Heart right ventricle (tissue), 16 donors: Measurements from ENCODE around the gene KIT. TPM values are rescaled to one million over a fixed set of nuclear protein-coding genes. Genes with fewer than 3 reads are reported as not detected.
"Not testable (repeated sequence)": the region's sequence is repeated elsewhere in the genome, so short reads cannot be mapped to it uniquely, and the experiment has no call there.

Experiments
- ATAC-seq, 8 donors: fragments of 200-7000 bp; cut with Tn5 transposase; one replicate each; pipeline ENCODE4 v1.9.1; 2020; ENCODE audit warnings: mild to moderate bottlenecking in 8 of 8, moderate library complexity in 8 of 8, moderate number of reproducible peaks in 1 of 8
- DNase-seq, 2 donors: peaks; one replicate each; pipeline ENCODE4 v3.0.0-alpha.2; 2020
- H3K27ac ChIP-seq, 10 donors: fragments of 200-600 bp; sonication (generic) in 2 of 10; one replicate each; pipeline versions ENCODE4 v1.5.0 to v1.8.0; 2020 to 2022; ENCODE audit warnings: mild to moderate bottlenecking in 3 of 10
- H3K27me3 ChIP-seq, 7 donors: fragments of 200-600 bp; one replicate each; pipeline ENCODE4 v1.8.0; 2021 to 2022; ENCODE audit warnings: mild to moderate bottlenecking in 2 of 7
- H3K36me3 ChIP-seq, 9 donors: fragments of 200-600 bp; sonication (generic) in 1 of 9; one replicate each; pipeline versions ENCODE4 v1.5.0 to v1.8.0; 2020 to 2022; ENCODE audit warnings: mild to moderate bottlenecking in 2 of 9
- H3K4me1 ChIP-seq, 9 donors: fragments of 200-600 bp; sonication (generic) in 1 of 9; one replicate each; pipeline versions ENCODE4 v1.5.0 to v1.8.0; 2020 to 2022; ENCODE audit warnings: mild to moderate bottlenecking in 4 of 9
- H3K4me3 ChIP-seq, 10 donors: fragments of 200-600 bp; sonication (generic) in 2 of 10; one replicate each; pipeline versions ENCODE4 v1.5.0 to v1.8.0; 2020 to 2022; ENCODE audit warnings: mild to moderate bottlenecking in 7 of 10, moderate library complexity in 2 of 10
- H3K9me3 ChIP-seq, 11 donors: fragments of 200-600 bp in 10 of 11; sonication (generic) in 2 of 11; one replicate each; pipeline versions ENCODE4 v1.5.0 to v1.8.0; 2013 to 2022; ENCODE audit warnings: mild to moderate bottlenecking in 2 of 11, control low read depth in 1 of 11, moderate library complexity in 1 of 11
- WGBS, 2 donors: extraction: QIAGEN DNeasy Blood & Tissue Kit; methylation state at CpG; one replicate each; pipeline ENCODE4 v1.1.7; 2013; ENCODE audit warnings: inconsistent platforms in 1 of 2; 5-methylcytosine and 5-hydroxymethylcytosine counted together
- intact Hi-C, 10 donors: fragments of 100-400 bp; cut with DNase I; formaldehyde crosslinking; loops; one replicate each; pipeline versions ENCODE4 v1.11.1 to v1.14.2; 2022
- polyA plus RNA-seq, 2 donors: library from polyadenylated mRNA; stranded (reverse); fragments of 200-250 nt; gene quantifications; one replicate each; pipeline ENCODE4 v1.2.3, GENCODE V29; 2013
- total RNA-seq, 10 donors: library from RNA; stranded (reverse); fragmentation: NEBNext Ultra II Directional in 3 of 10; extraction: Animal tissue kit (Norgen Biotek cat#: 25700) in 3 of 10; gene quantifications; one replicate each; pipeline versions ENCODE4 v1.2.1 to v1.2.4, GENCODE V29; 2021 to 2023
- TF ChIP-seq, protein P1 (sequence below), 9 donors: fragments of 200-600 bp; sonication (generic) in 2 of 9; IDR thresholded peaks; one replicate each; pipeline versions ENCODE4 v1.5.0 to v1.8.0; 2021 to 2022; ENCODE audit warnings: antibody characterized with exemption in 9 of 9, mild to moderate bottlenecking in 5 of 9, moderate library complexity in 1 of 9
- donor health status: Arrhythmogenic right ventricular cardiomyopathy.
- donor health status: ischemic (EF 13 %, LVEDD 7.1; RV severe dilation, severe dysfunction).
- donor health status: healthy with polysubstance abuse.
- donor health status: DM: no; HTN: yes; CAD: no.
- donor health status: DM: no; HTN: no; CAD: no.
- donor health status: ischemic (EF 25% LVEDD 6.9; RV normal size, moderate dysfunction).
- donor health status: ischemic (EF 25% LVEDD 5.7; RV mildly dilated, moderate dysfunction).
- donor health status: healthy.
- donor health status: DM: yes; HTN: yes; CAD: no.
- donor health status: Ischemic cardiomyopathy.
- donor health status: ischemic (EF 35%, LVEDD 5.7; RV mildly dilated, moderate dysfunction).
- donor health status: nonischemic (EF 11% LVEDD 7.7; RV severe dilation, severe dysfunction).
- donor health status: DM: yes; HTN: yes; CAD: no.
- donor health status: PGD.
- donor health status: ischemic (EF 29% LVEDD 5.4; RV normal size, mild dysfunction).
- donor health status: nonischemic (EF 23%, LVEDD 6.1; RV moderate dilation, normal function).

KIT gene
- total and polyA plus RNA-seq, 12 donors = 0.07 to 6.8 (median 2.1) TPM

GRCh38 chr4:54625391-54625790 lies 32.4 kb upstream of the KIT start:
- H3K27ac ChIP-seq = no peak overlapping the region
- DNase-seq = peak in 1 of 2 donors; percentile 19
- no peaks in the 10 kb centered on the region for H3K27me3 ChIP-seq
- H3K36me3 ChIP-seq = no peaks in the 10 kb centered on the region
- 54 to 64% methylated on average over 2 of the region's 2 CpGs for WGBS, 2 donors
- no peaks in the 10 kb centered on the region for H3K9me3 ChIP-seq
- TF ChIP-seq, protein P1, sequence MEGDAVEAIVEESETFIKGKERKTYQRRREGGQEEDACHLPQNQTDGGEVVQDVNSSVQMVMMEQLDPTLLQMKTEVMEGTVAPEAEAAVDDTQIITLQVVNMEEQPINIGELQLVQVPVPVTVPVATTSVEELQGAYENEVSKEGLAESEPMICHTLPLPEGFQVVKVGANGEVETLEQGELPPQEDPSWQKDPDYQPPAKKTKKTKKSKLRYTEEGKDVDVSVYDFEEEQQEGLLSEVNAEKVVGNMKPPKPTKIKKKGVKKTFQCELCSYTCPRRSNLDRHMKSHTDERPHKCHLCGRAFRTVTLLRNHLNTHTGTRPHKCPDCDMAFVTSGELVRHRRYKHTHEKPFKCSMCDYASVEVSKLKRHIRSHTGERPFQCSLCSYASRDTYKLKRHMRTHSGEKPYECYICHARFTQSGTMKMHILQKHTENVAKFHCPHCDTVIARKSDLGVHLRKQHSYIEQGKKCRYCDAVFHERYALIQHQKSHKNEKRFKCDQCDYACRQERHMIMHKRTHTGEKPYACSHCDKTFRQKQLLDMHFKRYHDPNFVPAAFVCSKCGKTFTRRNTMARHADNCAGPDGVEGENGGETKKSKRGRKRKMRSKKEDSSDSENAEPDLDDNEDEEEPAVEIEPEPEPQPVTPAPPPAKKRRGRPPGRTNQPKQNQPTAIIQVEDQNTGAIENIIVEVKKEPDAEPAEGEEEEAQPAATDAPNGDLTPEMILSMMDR (IDR thresholded peaks at IDR 0.05) = no peak
- H3K4me3 ChIP-seq = no peak overlapping the region
- H3K4me1 ChIP-seq = peaks cover 0 to 14% (median 4%) of the 10 kb centered on the region in 9 donors
- peak in 4 of 8 donors; percentile 37 to 87 (median 58) for ATAC-seq
- intact Hi-C loops = no loop called here

- Histone ChIP-seq H3K27ac (no peak overlapping the region), H3K36me3 (no peaks in the 10 kb centered on the region), H3K4me3 (no peak overlapping the region), H3K27me3 (no peaks in the 10 kb centered on the region), H3K9me3 (no peaks in the 10 kb centered on the region), H3K4me1 (peaks cover 0 to 14% (median 4%) of the 10 kb centered on the region in 9 donors)
- intact Hi-C loops = no loop called here
- DNase-seq (no peak), ATAC-seq (no peak)
- 52 to 55% methylated on average over 7 of the region's 7 CpGs for WGBS, 2 donors
- TF ChIP-seq, protein P1 (IDR thresholded peaks at IDR 0.05) = no peak
Observed at GRCh38 chr4:54626113-54626512, 31.6 kb upstream of the KIT start.

GRCh38 chr4:54632537-54632936 lies 25.2 kb upstream of the KIT start:
- intact Hi-C loops = no loop called here
- no peak overlapping the region for H3K27ac ChIP-seq
- H3K4me3 ChIP-seq = no peak overlapping the region
- no peaks in the 10 kb centered on the region for H3K9me3 ChIP-seq
- TF ChIP-seq, protein P1 (IDR thresholded peaks at IDR 0.05) = no peak
- no peaks in the 10 kb centered on the region for H3K27me3 ChIP-seq
- DNase-seq (no peak), ATAC-seq (no peak)
- H3K4me1 ChIP-seq = no peaks in the 10 kb centered on the region
- H3K36me3 ChIP-seq = no peaks in the 10 kb centered on the region
- WGBS, 2 donors = 97% methylated on average over 23 to 29 of the region's 29 CpGs

- 90 to 91% methylated on average over 18 of the region's 18 CpGs for WGBS, 2 donors
- H3K27ac ChIP-seq, DNase-seq, intact Hi-C loops, H3K4me1 ChIP-seq, ATAC-seq, H3K27me3 ChIP-seq, H3K36me3 ChIP-seq, H3K9me3 ChIP-seq, H3K4me3 ChIP-seq: not testable (repeated sequence)
Observed at GRCh38 chr4:54633102-54633740, 24.5 kb upstream of the KIT start.

GRCh38 chr4:54635318-54635717 lies 22.4 kb upstream of the KIT start:
- H3K36me3 ChIP-seq = no peaks in the 10 kb centered on the region
- H3K9me3 ChIP-seq = no peaks in the 10 kb centered on the region
- H3K27ac ChIP-seq = no peak overlapping the region
- H3K4me3 ChIP-seq = no peak overlapping the region
- no peaks in the 10 kb centered on the region for H3K27me3 ChIP-seq
- no peak for ATAC-seq
- H3K4me1 ChIP-seq = no peaks in the 10 kb centered on the region
- 88 to 91% methylated on average over 3 of the region's 3 CpGs for WGBS, 2 donors
- intact Hi-C loops = no loop called here
- TF ChIP-seq, protein P1 (IDR thresholded peaks at IDR 0.05) = no peak
- no peak for DNase-seq
